HCT116 (cell line): ENCODE data around the gene RPL15. TPM values are rescaled to one million over a fixed set of nuclear protein-coding genes. Genes with fewer than 3 reads are reported as not detected.

Experiments used
- ATAC-seq: fragments of 200-7000 bp; cut with Tn5 transposase; 2 replicates; pipeline ENCODE4 v1.9.1; 2020; ENCODE audit warnings: mild to moderate bottlenecking, moderate library complexity
- BruUV-seq: library from RNA; stranded (reverse); fragments of 400-500 nt; replicated peaks from 2 replicates; lab custom pipeline; 2021; lab: Mats Ljungman, UMichigan
- CTCF ChIA-PET: fragments of 300-600 bp; sonication (Branson Sonifier 250); formaldehyde crosslinking; loops from one replicate; lab custom pipeline; 2021; ENCODE audit warnings: antibody characterized with exemption; lab: Charles Lee
- POLR2A ChIA-PET: fragments of 300-600, 350-600 bp; sonication (Branson Sonifier 250); formaldehyde crosslinking; loops from one replicate; lab custom pipeline; 2021; ENCODE audit warnings: antibody characterized with exemption; lab: Charles Lee
- RAD21 ChIA-PET, 2 experiments: fragments of 300-600 bp; sonication (Branson Sonifier 250); formaldehyde crosslinking; loops; one replicate each; lab custom pipeline; 2023; ENCODE audit warnings: low total read pairs in 2 of 2; ENCODE audit not compliant: uncharacterized antibody in 2 of 2, unreplicated experiment in 2 of 2, low non-redundant PET in 1 of 2; lab: Charles Lee
- DNase-seq: peaks from one replicate; pipeline ENCODE4 v3.0.0-alpha.2; 2010; ENCODE audit warnings: low read depth, low spot score
- H2AFZ ChIP-seq: fragments of 200-600 bp; shearing (Covaris generic), sonication (generic); 2 replicates; pipeline ENCODE4 v1.6.1; 2017; ENCODE audit warnings: low read depth, mixed run types, mixed read lengths, antibody characterized with exemption, low read length; ENCODE audit not compliant: poor library complexity, severe bottlenecking
- H3K27ac ChIP-seq: 2 replicates; pipeline ENCODE4 v1.5.1; 2012; ENCODE audit warnings: low read depth, low read length
- H3K27me3 ChIP-seq: fragments of 200-600 bp; sonication (generic); 2 replicates; pipeline ENCODE4 v1.6.1; 2016; ENCODE audit warnings: mixed run types, low read length, mixed read lengths; ENCODE audit not compliant: insufficient read depth
- H3K36me3 ChIP-seq, 2 experiments: fragments of 200-500 bp in 1 of 2; fragments of 200-600 bp in 1 of 2; sonication (Bioruptor generic) in 1 of 2; sonication (generic) in 1 of 2; 2 replicates each; pipeline versions ENCODE4 v1.5.1 to v1.6.1; 2014 to 2016; ENCODE audit warnings: low read length in 2 of 2, inconsistent platforms in 1 of 2, mixed read lengths in 1 of 2, mixed run types in 1 of 2; ENCODE audit not compliant: insufficient read depth in 2 of 2, control insufficient read depth in 1 of 2
- H3K4me1 ChIP-seq, 2 experiments: fragments of 200-600 bp in 1 of 2; sonication (generic) in 1 of 2; 2 replicates each; pipeline versions ENCODE4 v1.5.1 to v1.6.1; 2012 to 2017; ENCODE audit warnings: low read length in 2 of 2, inconsistent platforms in 1 of 2, mild to moderate bottlenecking in 1 of 2, mixed read lengths in 1 of 2, mixed run types in 1 of 2, moderate library complexity in 1 of 2; ENCODE audit not compliant: insufficient read depth in 2 of 2, control insufficient read depth in 1 of 2
- H3K4me2 ChIP-seq: fragments of 200-600 bp; sonication (generic); 2 replicates; pipeline ENCODE4 v1.6.1; 2017; ENCODE audit warnings: mixed run types, low read length, mixed read lengths
- H3K4me3 ChIP-seq, 2 experiments: fragments of 200-600 bp in 1 of 2; sonication (generic) in 1 of 2; replicated peaks in 1 of 2; 2 replicates each; pipeline ENCODE4 v1.5.1; 2011 to 2016; ENCODE audit warnings: low read length in 2 of 2, control low read depth in 1 of 2, low read depth in 1 of 2, mild to moderate bottlenecking in 1 of 2, mixed read lengths in 1 of 2, mixed run types in 1 of 2
- H3K79me2 ChIP-seq: fragments of 200-600 bp; sonication (generic); 2 replicates; pipeline ENCODE4 v1.6.1; 2017; ENCODE audit warnings: mild to moderate bottlenecking, mixed run types, low read length, moderate library complexity, mixed read lengths; ENCODE audit not compliant: insufficient read depth
- H3K9ac ChIP-seq: fragments of 200-600 bp; sonication (generic); 2 replicates; pipeline ENCODE4 v1.6.1; 2016; ENCODE audit warnings: low read length, mixed read lengths
- H3K9me2 ChIP-seq: fragments of 200-600 bp; sonication (generic), shearing (Covaris generic); 2 replicates; pipeline ENCODE4 v1.6.1; 2017; ENCODE audit warnings: mixed run types, mild to moderate bottlenecking, moderate library complexity; ENCODE audit not compliant: insufficient read depth
- H3K9me3 ChIP-seq, 2 experiments: fragments of 200-500 bp in 1 of 2; fragments of 200-600 bp in 1 of 2; sonication (Bioruptor generic) in 1 of 2; sonication (generic) in 1 of 2; 2 replicates each; pipeline ENCODE4 v1.6.1; 2014 to 2017; ENCODE audit warnings: low read length in 2 of 2, mixed read lengths in 2 of 2, inconsistent platforms in 1 of 2, low read depth in 1 of 2, mild to moderate bottlenecking in 1 of 2, mixed run types in 1 of 2, moderate library complexity in 1 of 2; ENCODE audit not compliant: control insufficient read depth in 1 of 2, insufficient read depth in 1 of 2
- H4K20me1 ChIP-seq: fragments of 200-600 bp; sonication (generic), shearing (Covaris generic); 2 replicates; pipeline ENCODE4 v1.6.1; 2017; ENCODE audit warnings: mixed run types, mild to moderate bottlenecking, moderate library complexity; ENCODE audit not compliant: insufficient read depth
- CEBPB ChIP-seq: IDR thresholded peaks from 2 replicates; pipeline ENCODE4 v1.6.1; 2012; ENCODE audit warnings: low read depth
- EGR1 ChIP-seq: IDR thresholded peaks from 2 replicates; pipeline ENCODE4 v1.6.1; 2012; ENCODE audit warnings: low read depth
- EZH2 ChIP-seq: fragments of 200-600 bp; sonication (generic); IDR thresholded peaks from 2 replicates; pipeline ENCODE4 v1.6.1; 2017; ENCODE audit warnings: antibody characterized with exemption, mixed run types
- MAX ChIP-seq: IDR thresholded peaks from 2 replicates; pipeline ENCODE4 v1.6.1; 2012
- SIN3A ChIP-seq: IDR thresholded peaks from 2 replicates; pipeline ENCODE4 v1.6.1; 2012; ENCODE audit warnings: low read depth
- SP1 ChIP-seq: IDR thresholded peaks from 2 replicates; pipeline ENCODE4 v1.6.1; 2012; ENCODE audit warnings: low read depth
- SRF ChIP-seq: IDR thresholded peaks from 2 replicates; pipeline ENCODE4 v1.6.1; 2012; ENCODE audit warnings: low read depth
- ZNF274 ChIP-seq: fragments of 200-500 bp; sonication (Bioruptor generic); IDR thresholded peaks from 2 replicates; pipeline ENCODE4 v1.6.1; 2014; ENCODE audit warnings: mild to moderate bottlenecking, low read depth, low read length, inconsistent platforms
- intact Hi-C: fragments of 100-400 bp; cut with micrococcal nuclease; formaldehyde crosslinking; loops from 2 replicates; pipeline ENCODE4 v1.10.0; 2022
- total RNA-seq: library from RNA; stranded (reverse); gene quantifications from one replicate; pipeline ENCODE4 v1.2.1, GENCODE V29; 2021; ENCODE audit not compliant: unreplicated experiment

Gene RPL15
- total RNA-seq, 1 experiment from 2014 or later: 2,177 TPM

GRCh38 chr3:23960649-23961048 is 43.7 kb downstream of the RPL15 start:
- DNase-seq: no peak
- H3K27me3 ChIP-seq: no peaks in the 10 kb centered on the region
- H3K4me1 ChIP-seq: peaks cover 26 to 55% of the 10 kb centered on the region in 2 experiments
- H2AFZ ChIP-seq: no peak overlapping the region
- H3K9ac ChIP-seq: no peak overlapping the region
- ATAC-seq: no peak
- intact Hi-C loops: no loop called here
- H3K27ac ChIP-seq: no peak overlapping the region
- H3K9me3 ChIP-seq: no peaks in the 10 kb centered on the region
- TF ChIP-seq ZNF274 (no peak), SIN3A (no peak), MAX (no peak), SRF (no peak), CEBPB (no peak)
- no peaks in the 10 kb centered on the region for H3K9me2 ChIP-seq
- H3K36me3 ChIP-seq: peaks cover 20 to 25% of the 10 kb centered on the region in 2 experiments; a peak in 2 of 4 replicates
- peaks cover 4% of the 10 kb centered on the region for H4K20me1 ChIP-seq
- BruUV-seq: no TSS peak
- POLR2A ChIA-PET: interaction anchor here (2.2 kb wide), 1 partner anchor 43 kb away, joined by 8 read pairs; the partner anchor contains the start of genes NKIRAS1 and RPL15
- H3K79me2 ChIP-seq: peaks cover 49% of the 10 kb centered on the region
- CTCF ChIA-PET: no interaction called here
- no peak overlapping the region for H3K4me3 ChIP-seq
- RAD21 ChIA-PET: no interaction called here
- H3K4me2 ChIP-seq: no peak overlapping the region

GRCh38 chr3:23961066-23961465 is 44.1 kb downstream of the RPL15 start:
- no TSS peak for BruUV-seq
- ATAC-seq (no peak), DNase-seq (no peak)
- Histone ChIP-seq H3K27me3 (no peaks in the 10 kb centered on the region), H3K9me2 (no peaks in the 10 kb centered on the region), H3K4me3 (no peak overlapping the region), H3K4me2 (no peak overlapping the region), H3K9me3 (no peaks in the 10 kb centered on the region), H2AFZ (no peak overlapping the region), H4K20me1 (peaks cover 4% of the 10 kb centered on the region), H3K27ac (no peak overlapping the region), H3K36me3 (peaks cover 22 to 25% of the 10 kb centered on the region in 2 experiments; a peak in 2 of 4 replicates), H3K9ac (no peak overlapping the region)
- CTCF ChIA-PET: no interaction called here
- POLR2A ChIA-PET: interaction anchor here (2.2 kb wide), 1 partner anchor 44 kb away, joined by 8 read pairs; the partner anchor contains the start of genes NKIRAS1 and RPL15
- RAD21 ChIA-PET: no interaction called here
- intact Hi-C loops: no loop called here
- TF ChIP-seq SRF (no peak), ZNF274 (no peak), EZH2 (no peak), EGR1 (no peak), SP1 (no peak)
- TF ChIP-seq, all 23 proteins: peak for 0
- H3K79me2 ChIP-seq: peaks cover 49% of the 10 kb centered on the region
- H3K4me1 ChIP-seq: peaks cover 26 to 55% of the 10 kb centered on the region in 2 experiments
